Suprapubic skin (tissue), 4 donors: ENCODE measurements around the gene TMEM143. TPM values are rescaled to one million over a fixed set of nuclear protein-coding genes. Genes with fewer than 3 reads are reported as not detected.

Source experiments
- DNase-seq, 2 donors: peaks; one replicate each; pipeline ENCODE4 v3.0.0-alpha.2; 2019; ENCODE audit warnings: low spot score in 2 of 2
- H3K27ac ChIP-seq: fragments of 200-600 bp; sonication (generic); one replicate; pipeline ENCODE4 v1.5.1; 2019
- H3K27me3 ChIP-seq: fragments of 200-600 bp; sonication (generic); one replicate; pipeline ENCODE4 v1.5.1; 2019
- H3K36me3 ChIP-seq: fragments of 200-600 bp; sonication (generic); one replicate; pipeline ENCODE4 v1.5.1; 2019
- H3K4me1 ChIP-seq: fragments of 200-600 bp; sonication (generic); one replicate; pipeline ENCODE4 v1.5.1; 2019
- H3K4me3 ChIP-seq: fragments of 200-600 bp; sonication (generic); one replicate; pipeline ENCODE4 v1.5.1; 2019; ENCODE audit warnings: mild to moderate bottlenecking
- H3K9me3 ChIP-seq: fragments of 200-600 bp; sonication (generic); one replicate; pipeline ENCODE4 v1.5.1; 2019
- CTCF ChIP-seq, 2 donors: fragments of 200-600 bp in 1 of 2; fragments of 450-650 bp in 1 of 2; sonication (generic) in 1 of 2; IDR thresholded peaks; one replicate each; pipeline ENCODE4 v1.5.1; 2016 to 2019; ENCODE audit warnings: antibody characterized with exemption in 2 of 2, mild to moderate bottlenecking in 1 of 2, moderate library complexity in 1 of 2
- EP300 ChIP-seq: sonication (generic); formaldehyde crosslinking; IDR thresholded peaks from one replicate; pipeline ENCODE4 v1.6.1; 2017; ENCODE audit warnings: antibody characterized with exemption
- POLR2A ChIP-seq, 2 donors: fragments of 450-650 bp; IDR thresholded peaks; one replicate each; pipeline ENCODE4 v1.6.1; 2017; ENCODE audit warnings: antibody characterized with exemption in 2 of 2, mild to moderate bottlenecking in 2 of 2, moderate library complexity in 2 of 2
- POLR2AphosphoS5 ChIP-seq, 3 donors: sonication (generic); formaldehyde crosslinking; IDR thresholded peaks; one replicate each; pipeline ENCODE4 v1.6.1; 2017; ENCODE audit warnings: antibody characterized with exemption in 3 of 3
- WGBS: methylation state at CpG from one replicate; pipeline ENCODE4 v1.1.5; 2018; 5-methylcytosine and 5-hydroxymethylcytosine counted together
- total RNA-seq, 4 donors: library from RNA; depleted of rRNA; stranded (reverse); fragments of >200 nt; gene quantifications; one replicate each; pipeline ENCODE4 v1.1.0, GENCODE V29; 2016

The TMEM143 gene
- total RNA-seq, 4 donors from 2014 or later, result 7.8 to 14.7 (median 9.3) TPM

- peaks cover 75% of the 10 kb centered on the region for H3K36me3 ChIP-seq
- no peak overlapping the region for H3K27ac ChIP-seq
- no peaks in the 10 kb centered on the region for H3K9me3 ChIP-seq
- H3K27me3 ChIP-seq, result no peaks in the 10 kb centered on the region
- no peak for DNase-seq
- TF ChIP-seq POLR2A (IDR thresholded peaks at IDR 0.05) (no peak), POLR2AphosphoS5 (IDR thresholded peaks at IDR 0.05) (no peak), EP300 (no peak), CTCF (IDR thresholded peaks at IDR 0.05) (no peak)
- no peak overlapping the region for H3K4me3 ChIP-seq
- WGBS, result 93% methylated on average over 3 of the region's 3 CpGs
- peaks cover 17% of the 10 kb centered on the region for H3K4me1 ChIP-seq
Measured at GRCh38 chr19:48386981-48387380, 23.2 kb upstream of the TMEM143 start.

GRCh38 chr19:48385461-48386087, 21.8 kb upstream of the TMEM143 start:
- TF ChIP-seq POLR2AphosphoS5 (IDR thresholded peaks at IDR 0.05) (no peak), POLR2A (IDR thresholded peaks at IDR 0.05) (no peak), CTCF (IDR thresholded peaks at IDR 0.05) (no peak), EP300 (no peak)
- peaks cover 84% of the 10 kb centered on the region for H3K36me3 ChIP-seq

GRCh38 chr19:48382286-48382685, 18.5 kb upstream of the TMEM143 start:
- Histone ChIP-seq H3K36me3 (peaks cover 62% of the 10 kb centered on the region), H3K4me3 (no peak overlapping the region), H3K27ac (no peak overlapping the region), H3K27me3 (no peaks in the 10 kb centered on the region), H3K9me3 (no peaks in the 10 kb centered on the region), H3K4me1 (no peaks in the 10 kb centered on the region)
- WGBS, result 91% methylated on average over 8 of the region's 8 CpGs
- TF ChIP-seq POLR2A (IDR thresholded peaks at IDR 0.05), result no peak
- TF ChIP-seq POLR2AphosphoS5 (IDR thresholded peaks at IDR 0.05), result no peak
- no peak for TF ChIP-seq CTCF (IDR thresholded peaks at IDR 0.05)
- TF ChIP-seq EP300, result no peak
- DNase-seq, result no peak

More at GRCh38 chr19:48385461-48386087, 21.8 kb upstream of the TMEM143 start:
- Histone ChIP-seq H3K4me1 (peaks cover 14% of the 10 kb centered on the region), H3K27me3 (no peaks in the 10 kb centered on the region), H3K9me3 (no peaks in the 10 kb centered on the region), H3K27ac (no peak overlapping the region), H3K4me3 (no peak overlapping the region)
- 87% methylated on average over 7 of the region's 7 CpGs for WGBS
- no peak for DNase-seq

GRCh38 chr19:48381178-48381950, 17.6 kb upstream of the TMEM143 start:
- H3K36me3 ChIP-seq, result peaks cover 53% of the 10 kb centered on the region
- H3K27ac ChIP-seq, result no peak overlapping the region
- H3K4me1 ChIP-seq, result no peaks in the 10 kb centered on the region
- no peaks in the 10 kb centered on the region for H3K9me3 ChIP-seq
- TF ChIP-seq CTCF (IDR thresholded peaks at IDR 0.05), result no peak
- no peak for TF ChIP-seq EP300
- TF ChIP-seq POLR2AphosphoS5 (IDR thresholded peaks at IDR 0.05), result no peak
- no peak for TF ChIP-seq POLR2A (IDR thresholded peaks at IDR 0.05)
- no peak for DNase-seq
- no peak overlapping the region for H3K4me3 ChIP-seq
- WGBS, result 84% methylated on average over 11 of the region's 11 CpGs
- no peaks in the 10 kb centered on the region for H3K27me3 ChIP-seq

GRCh38 chr19:48379058-48379457, 15.3 kb upstream of the TMEM143 start:
- Histone ChIP-seq H3K27ac (no peak overlapping the region), H3K4me1 (no peaks in the 10 kb centered on the region), H3K36me3 (peaks cover 30% of the 10 kb centered on the region), H3K27me3 (no peaks in the 10 kb centered on the region), H3K4me3 (no peak overlapping the region), H3K9me3 (no peaks in the 10 kb centered on the region)
- 72% methylated on average over 5 of the region's 5 CpGs for WGBS
- DNase-seq, result no peak
- TF ChIP-seq POLR2A (IDR thresholded peaks at IDR 0.05), result no peak
- TF ChIP-seq CTCF (IDR thresholded peaks at IDR 0.05), result no peak
- no peak for TF ChIP-seq EP300
- TF ChIP-seq POLR2AphosphoS5 (IDR thresholded peaks at IDR 0.05), result no peak
